Ammon's horn (tissue), 1 donor: ENCODE data around the gene WDR7.

Source experiments
- DNase-seq: peaks from one replicate; pipeline ENCODE4 v3.0.0-alpha.2; 2016; ENCODE audit warnings: low spot score

WDR7 gene

DNA sequence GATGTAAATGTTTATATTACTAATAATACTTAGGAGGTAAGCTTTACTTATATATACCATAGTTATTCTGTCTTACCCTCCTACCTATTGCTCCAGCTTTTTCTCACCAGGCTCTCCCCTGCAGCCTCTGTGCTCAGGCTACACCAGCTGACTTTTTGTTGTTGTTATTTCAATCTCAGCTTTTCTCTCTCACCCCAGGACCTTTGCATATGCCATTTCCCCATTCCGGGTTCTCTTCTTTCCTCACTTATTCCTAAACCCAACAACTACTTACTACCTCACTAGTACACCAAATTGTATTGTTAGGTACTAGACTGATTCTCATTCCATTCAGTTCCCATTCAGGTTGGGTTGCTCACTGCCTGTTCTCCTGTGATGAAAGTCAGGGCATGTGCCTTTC, 339.5 kb downstream of the WDR7 start:
- no peak for DNase-seq

GRCh38 chr18:56992777-56993176, 341.6 kb downstream of the WDR7 start:
- DNase-seq: no peak

GRCh38 chr18:56995579-56996188, 344.5 kb downstream of the WDR7 start:
- peak; percentile 27 for DNase-seq

- no peak for DNase-seq
Measured at GRCh38 chr18:56997200-56997599, 346.0 kb downstream of the WDR7 start.

DNA sequence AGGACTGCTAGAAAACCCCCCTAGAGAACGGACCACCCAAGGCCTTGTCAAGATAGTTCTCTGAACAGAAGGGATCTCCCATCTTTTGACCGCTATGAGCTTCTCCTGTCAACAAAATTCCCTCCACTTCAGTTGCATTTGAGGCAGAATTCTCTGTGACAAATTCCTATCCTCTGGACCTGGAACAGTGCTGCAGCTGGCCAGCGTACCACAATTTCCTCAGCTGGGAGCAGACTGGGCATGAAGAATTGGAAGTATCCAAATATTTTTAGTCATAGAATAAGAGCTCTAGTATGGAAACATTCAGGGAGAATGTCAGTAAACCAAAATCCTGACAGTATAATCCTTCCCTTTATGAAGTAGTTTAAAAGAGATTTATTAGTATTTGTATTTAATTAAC, 348.7 kb downstream of the WDR7 start:
- no peak for DNase-seq

DNA sequence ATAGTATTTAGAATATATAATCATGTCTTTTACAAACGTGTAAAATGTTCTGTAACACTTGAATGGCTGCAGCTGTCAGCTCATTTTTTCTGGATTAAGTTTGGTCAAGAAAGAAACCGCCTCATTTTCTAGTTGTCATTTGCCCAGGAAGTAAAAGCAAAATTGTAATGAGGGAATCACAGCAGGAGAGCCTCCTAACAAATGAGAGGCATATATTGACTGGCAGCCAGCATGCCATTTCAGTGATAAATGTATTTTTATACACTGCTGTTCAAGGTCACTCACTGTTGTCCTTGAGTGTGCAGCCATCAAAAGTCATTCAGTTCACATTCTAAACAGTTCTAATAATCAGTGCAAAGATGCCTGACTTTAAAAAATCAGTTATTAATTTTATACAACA, 351.5 kb downstream of the WDR7 start:
- DNase-seq: no peak

GRCh38 chr18:57003342-57003741, 352.2 kb downstream of the WDR7 start:
- DNase-seq: no peak

DNA sequence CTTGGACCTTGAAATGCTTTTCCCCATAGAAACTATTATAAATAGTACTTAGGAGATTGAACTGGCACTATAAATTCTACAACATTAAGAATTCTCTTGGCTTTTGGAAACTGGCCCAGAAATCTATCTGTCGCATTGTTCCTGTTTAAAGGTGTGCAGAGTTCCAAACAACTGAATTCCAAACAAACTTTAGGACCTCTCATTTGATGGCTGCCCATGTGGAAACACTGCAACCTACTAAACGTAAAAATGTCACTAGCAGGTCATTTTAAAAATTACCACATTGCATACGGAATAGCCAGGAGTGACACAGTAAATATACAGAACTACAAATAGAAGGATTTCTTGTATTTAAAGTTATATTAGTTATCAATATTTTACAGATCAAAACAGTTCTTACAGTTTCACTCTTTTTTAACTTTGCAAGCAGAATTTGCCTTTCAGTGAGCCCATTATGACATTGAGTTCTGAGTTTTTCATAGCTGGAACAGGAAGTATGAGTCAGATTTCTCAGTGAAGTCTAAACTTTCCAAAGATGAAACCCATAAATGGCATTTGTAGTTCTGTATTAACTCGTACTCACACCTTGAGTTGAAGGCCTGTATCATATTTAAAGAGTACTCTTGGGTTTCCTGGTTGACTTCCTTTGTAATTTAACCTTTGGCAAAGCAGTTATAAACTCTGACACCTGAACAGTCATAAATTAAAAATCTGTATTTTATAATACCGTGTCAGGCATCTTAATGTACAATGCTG, 353.4 kb downstream of the WDR7 start:
- no peak for DNase-seq

DNA sequence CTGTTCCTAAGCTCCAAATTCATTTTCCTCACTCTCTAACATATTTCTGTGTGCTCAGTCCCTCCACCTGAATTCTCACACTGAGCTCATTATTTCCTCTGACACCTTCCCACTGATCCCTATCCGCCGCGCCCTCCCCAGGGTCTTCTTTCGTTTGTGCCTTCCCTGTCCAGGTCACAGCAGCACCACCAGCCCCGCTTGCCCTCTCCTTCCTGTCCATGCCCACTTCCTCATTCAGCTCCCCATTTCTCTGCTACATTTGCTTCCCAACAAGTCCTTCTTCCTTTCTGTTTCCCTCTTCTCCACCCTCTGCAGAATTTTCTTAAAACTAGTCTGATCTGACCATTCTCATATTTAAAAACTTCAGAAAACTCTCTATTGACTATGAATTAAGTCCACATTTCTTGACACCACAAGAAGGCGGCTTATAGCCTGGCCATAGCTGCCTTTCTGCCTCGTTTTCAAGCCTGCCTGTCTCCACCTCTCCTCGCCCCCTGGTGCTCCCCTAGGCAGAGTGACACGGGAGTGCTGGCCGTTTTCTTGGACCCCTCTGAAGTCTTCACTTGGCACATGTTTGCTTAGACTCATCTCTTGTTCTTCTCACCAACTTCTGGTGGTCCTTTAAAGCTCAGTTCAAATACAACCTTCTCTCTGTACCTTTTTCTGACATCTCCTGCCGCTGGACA, 357.0 kb downstream of the WDR7 start:
- peak; percentile 17 for DNase-seq

GRCh38 chr18:57009844-57010243, 358.7 kb downstream of the WDR7 start:
- no peak for DNase-seq

DNA sequence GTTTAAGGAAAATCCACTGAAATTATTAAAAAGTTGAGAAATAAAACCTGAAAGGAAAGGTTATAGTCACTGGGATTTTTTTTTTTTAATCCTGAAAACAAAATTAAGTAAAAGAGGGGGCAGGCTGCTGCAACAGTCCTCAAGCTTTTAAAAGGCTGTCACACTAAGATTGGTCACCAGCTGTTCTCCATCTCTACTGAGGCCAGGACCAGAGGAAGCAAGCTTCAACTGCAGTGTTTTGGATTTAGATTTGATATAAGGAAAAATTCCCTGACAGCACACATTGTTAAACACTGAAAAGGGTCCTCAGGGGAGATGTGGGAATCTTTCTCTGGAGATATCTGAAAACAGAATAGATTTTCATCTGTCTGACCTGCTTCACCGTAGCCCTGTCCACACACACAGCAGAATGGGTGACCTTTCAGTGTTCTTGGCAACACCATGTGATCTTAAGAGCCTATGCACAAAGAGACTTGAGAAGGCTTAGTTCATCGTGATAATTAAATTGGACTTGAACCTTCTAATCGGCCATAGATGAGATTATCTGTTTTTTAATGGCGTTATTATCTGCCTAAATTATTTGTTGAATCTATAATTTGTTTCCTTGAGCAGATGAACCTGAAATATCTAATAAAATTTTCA, 363.7 kb downstream of the WDR7 start:
- DNase-seq: no peak

- DNase-seq: no peak
Measured at GRCh38 chr18:57015451-57015850, 364.3 kb downstream of the WDR7 start.

- DNase-seq: no peak
Measured at GRCh38 chr18:57018845-57019244, 367.7 kb downstream of the WDR7 start.

GRCh38 chr18:57022716-57023115, 371.6 kb downstream of the WDR7 start:
- no peak for DNase-seq

DNA sequence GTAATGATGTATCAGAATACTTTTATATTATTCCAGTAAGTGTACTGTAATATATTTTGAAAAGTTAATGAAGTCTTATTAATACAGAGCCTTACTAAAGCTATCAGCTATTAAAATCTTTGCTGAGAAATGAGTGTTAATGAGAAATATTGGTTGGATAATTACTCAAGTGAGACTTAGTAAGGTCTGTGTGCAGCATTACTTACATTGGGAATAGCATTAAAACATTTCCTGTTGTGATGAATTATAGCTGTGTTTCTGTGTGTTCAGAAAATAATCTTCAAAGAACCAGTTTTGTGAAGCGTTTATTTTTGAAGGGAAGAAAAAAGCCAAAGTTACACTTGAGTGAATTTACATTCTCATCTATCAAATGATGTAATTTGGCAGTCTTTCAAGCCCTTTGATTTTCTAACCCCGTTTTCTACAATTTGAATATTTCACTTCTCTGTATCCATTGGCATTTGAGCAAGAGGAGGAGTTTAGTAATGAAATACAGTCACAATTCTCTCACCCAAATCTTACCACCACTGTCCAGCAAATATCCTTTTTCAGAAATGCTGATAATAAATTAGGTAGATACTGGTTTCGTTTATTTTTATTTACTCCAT, 372.2 kb downstream of the WDR7 start:
- no peak for DNase-seq

GRCh38 chr18:57025540-57025939, 374.4 kb downstream of the WDR7 start:
- DNase-seq: no peak

- DNase-seq: no peak
Measured at GRCh38 chr18:57026316-57026715, 375.2 kb downstream of the WDR7 start.

- DNase-seq: no peak
Measured at GRCh38 chr18:57027190-57027708, 376.1 kb downstream of the WDR7 start.

- no peak for DNase-seq
Measured at GRCh38 chr18:57029761-57030160, 378.6 kb downstream of the WDR7 start.

DNA sequence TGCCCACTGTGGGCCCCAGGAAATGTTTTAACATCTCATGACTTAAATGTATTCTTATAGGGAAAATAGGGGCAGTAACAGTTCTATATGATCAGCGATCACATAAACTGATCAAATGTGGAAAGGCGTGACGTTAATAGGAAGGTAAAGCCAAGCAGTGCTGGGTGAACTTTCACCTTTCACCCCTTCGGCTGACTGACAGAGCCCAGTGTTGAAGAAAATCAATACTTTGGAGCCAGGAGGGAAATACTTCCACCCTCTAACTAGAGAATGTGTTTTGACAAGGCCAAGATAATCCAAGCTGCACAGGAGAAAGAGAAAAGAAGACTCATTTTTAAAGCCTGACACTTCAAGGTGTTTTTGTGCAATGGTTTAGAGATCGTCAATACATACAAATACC, 379.3 kb downstream of the WDR7 start:
- DNase-seq: no peak

DNA sequence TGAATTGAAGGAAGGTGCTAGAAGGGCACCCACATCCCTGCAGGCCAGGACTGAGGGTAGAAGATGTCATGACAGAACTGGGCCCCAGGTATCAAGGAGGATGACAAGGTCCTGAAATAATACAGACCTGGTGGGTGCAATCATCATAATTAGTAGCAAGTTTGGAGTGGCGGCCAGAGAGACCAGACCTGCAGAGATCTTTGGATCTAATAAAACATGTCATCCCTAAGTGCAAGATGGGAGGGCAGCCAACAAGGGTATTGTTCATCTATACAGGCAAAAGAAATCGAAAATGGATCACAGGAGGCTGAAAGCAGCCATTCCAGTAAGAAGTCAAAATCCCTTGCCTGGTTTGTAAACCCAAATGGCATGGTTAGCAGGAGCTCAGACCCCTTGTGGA, 384.4 kb downstream of the WDR7 start:
- DNase-seq: no peak

- DNase-seq: no peak
Measured at GRCh38 chr18:57038395-57038794, 387.2 kb downstream of the WDR7 start.
